Bronchial epithelial cell (primary cell): ENCODE measurements around the gene AFAP1L2. TPM values are rescaled to one million over a fixed set of nuclear protein-coding genes. Genes with fewer than 3 reads are reported as not detected.

Source experiments
- DNase-seq: peaks from one replicate; pipeline ENCODE4 v3.0.0-alpha.2; 2010; ENCODE audit warnings: low read depth
- FAIRE-seq: peaks from 2 replicates; lab custom pipeline; 2011; peaks lifted over from hg19 to GRCh38; lab: Jason Lieb, UNC
- H3K27me3 ChIP-seq: 2 replicates; pipeline ENCODE4 v1.5.1; 2011; ENCODE audit warnings: low read length; ENCODE audit not compliant: control insufficient read depth, insufficient read depth
- H3K36me3 ChIP-seq: 2 replicates; pipeline ENCODE4 v1.5.1; 2011; ENCODE audit warnings: low read length; ENCODE audit not compliant: control insufficient read depth, insufficient read depth
- H3K4me3 ChIP-seq: 2 replicates; pipeline ENCODE4 v1.5.1; 2011; ENCODE audit warnings: mild to moderate bottlenecking, low read depth, low read length, control low read depth
- total RNA-seq: library from RNA; depleted of rRNA; stranded (reverse); fragments of >200 nt; gene quantifications from 2 replicates; pipeline ENCODE4 v1.2.1, GENCODE V29; 2014
- TF ChIP-seq, protein P1 (sequence below): IDR thresholded peaks from 2 replicates; pipeline ENCODE4 v1.5.1; 2011; ENCODE audit warnings: mild to moderate bottlenecking, moderate library complexity, low read length, control low read depth, inconsistent platforms; ENCODE audit not compliant: insufficient read depth, severe bottlenecking

Gene AFAP1L2
- total RNA-seq, 1 donor from 2014 or later = 6.8 TPM

DNA sequence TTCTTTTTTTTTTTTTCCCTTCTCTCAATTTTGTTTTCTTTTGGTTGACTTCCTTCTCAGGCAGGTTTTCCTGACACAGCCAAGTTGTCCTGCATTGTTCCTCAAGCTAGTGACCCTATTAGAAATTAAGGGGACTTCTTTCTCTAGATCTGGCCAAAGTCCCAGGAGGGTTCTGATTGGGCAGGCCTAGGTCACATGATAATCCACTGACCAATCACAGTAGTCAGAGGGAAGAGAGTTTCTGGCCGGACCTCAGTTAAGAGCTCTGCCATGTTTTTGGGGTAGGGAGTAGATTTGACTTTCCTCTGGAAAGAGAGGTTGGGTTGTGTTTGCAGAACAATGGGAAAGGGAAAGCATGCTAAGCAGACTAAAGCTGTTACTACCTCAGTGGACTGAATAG lies 149.1 kb downstream of the AFAP1L2 start:
- H3K36me3 ChIP-seq = no peaks in the 10 kb centered on the region
- TF ChIP-seq, protein P1, sequence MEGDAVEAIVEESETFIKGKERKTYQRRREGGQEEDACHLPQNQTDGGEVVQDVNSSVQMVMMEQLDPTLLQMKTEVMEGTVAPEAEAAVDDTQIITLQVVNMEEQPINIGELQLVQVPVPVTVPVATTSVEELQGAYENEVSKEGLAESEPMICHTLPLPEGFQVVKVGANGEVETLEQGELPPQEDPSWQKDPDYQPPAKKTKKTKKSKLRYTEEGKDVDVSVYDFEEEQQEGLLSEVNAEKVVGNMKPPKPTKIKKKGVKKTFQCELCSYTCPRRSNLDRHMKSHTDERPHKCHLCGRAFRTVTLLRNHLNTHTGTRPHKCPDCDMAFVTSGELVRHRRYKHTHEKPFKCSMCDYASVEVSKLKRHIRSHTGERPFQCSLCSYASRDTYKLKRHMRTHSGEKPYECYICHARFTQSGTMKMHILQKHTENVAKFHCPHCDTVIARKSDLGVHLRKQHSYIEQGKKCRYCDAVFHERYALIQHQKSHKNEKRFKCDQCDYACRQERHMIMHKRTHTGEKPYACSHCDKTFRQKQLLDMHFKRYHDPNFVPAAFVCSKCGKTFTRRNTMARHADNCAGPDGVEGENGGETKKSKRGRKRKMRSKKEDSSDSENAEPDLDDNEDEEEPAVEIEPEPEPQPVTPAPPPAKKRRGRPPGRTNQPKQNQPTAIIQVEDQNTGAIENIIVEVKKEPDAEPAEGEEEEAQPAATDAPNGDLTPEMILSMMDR = no peak
- FAIRE-seq = no peak

DNA sequence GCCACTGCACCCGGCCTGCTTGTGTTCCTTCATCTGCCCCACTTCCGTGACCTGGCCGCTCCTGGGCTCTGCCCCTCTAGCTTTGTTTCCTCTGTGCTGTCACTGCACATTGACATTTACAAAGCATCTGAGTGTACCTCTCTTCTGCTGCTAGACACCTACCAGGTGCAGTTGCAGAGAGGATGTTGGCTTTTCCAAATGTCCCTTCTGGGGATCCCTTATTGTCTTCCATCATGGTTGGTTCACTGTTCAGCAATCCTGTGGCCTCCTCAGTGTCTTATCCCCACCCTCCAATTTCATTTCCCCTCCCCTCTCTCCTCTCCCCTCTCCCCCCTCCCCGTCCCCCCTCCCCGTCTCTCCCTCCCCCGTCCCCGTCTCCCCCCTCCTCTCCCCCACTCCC lies 151.4 kb downstream of the AFAP1L2 start:
- Histone ChIP-seq H3K36me3 (no peaks in the 10 kb centered on the region), H3K4me3 (no peak overlapping the region), H3K27me3 (no peaks in the 10 kb centered on the region)
- TF ChIP-seq, protein P1 = no peak
- FAIRE-seq = no peak
- no peak for DNase-seq

More for the DNA sequence above, 149.1 kb downstream of the AFAP1L2 start:
- Histone ChIP-seq H3K27me3 (no peaks in the 10 kb centered on the region), H3K4me3 (no peak overlapping the region)
- DNase-seq = no peak

DNA sequence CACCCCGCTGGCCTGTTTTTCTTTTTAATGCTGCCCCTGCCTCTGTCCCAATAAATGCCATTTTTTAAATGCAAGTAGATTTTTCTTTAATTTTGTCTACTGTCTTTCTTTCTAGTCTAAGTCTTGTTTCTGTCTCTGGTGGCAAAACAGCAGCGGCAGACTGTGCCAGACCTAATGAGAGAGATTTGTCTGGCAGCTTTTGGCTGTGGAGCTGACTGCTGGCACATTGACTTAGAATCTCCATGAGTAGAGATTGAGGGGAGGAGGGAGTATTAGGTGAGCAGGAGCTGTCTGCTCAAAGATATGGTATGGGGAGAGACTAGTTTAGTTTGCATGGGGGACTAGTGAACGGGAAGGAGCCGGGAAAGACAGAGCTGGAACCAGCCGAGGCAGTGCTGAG lies 152.2 kb downstream of the AFAP1L2 start:
- no peaks in the 10 kb centered on the region for H3K36me3 ChIP-seq
- FAIRE-seq (peak; percentile 7), DNase-seq (no peak)
- no peak overlapping the region for H3K4me3 ChIP-seq
- H3K27me3 ChIP-seq = no peaks in the 10 kb centered on the region
- TF ChIP-seq, protein P1 = no peak

DNA sequence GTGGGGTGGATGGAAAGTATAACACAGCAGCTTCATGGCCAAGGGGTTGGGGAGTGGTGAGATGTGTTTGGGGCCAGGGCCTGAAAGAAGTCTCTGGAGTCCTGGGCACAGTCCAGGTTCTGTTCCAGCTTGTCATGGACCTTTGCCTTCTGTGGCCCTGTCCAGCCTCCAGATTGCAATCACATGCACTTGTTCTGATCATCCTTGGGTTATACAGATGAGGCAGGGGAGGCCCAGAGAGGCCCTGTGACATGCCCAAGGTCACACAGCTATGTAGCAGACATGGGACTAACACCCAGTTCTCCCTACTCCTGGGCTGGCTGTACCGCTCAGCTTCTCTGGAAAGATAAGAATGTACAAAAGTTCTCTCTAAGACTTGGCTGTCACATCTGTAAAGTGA lies 153.6 kb downstream of the AFAP1L2 start:
- peak; percentile 7 for FAIRE-seq

DNA sequence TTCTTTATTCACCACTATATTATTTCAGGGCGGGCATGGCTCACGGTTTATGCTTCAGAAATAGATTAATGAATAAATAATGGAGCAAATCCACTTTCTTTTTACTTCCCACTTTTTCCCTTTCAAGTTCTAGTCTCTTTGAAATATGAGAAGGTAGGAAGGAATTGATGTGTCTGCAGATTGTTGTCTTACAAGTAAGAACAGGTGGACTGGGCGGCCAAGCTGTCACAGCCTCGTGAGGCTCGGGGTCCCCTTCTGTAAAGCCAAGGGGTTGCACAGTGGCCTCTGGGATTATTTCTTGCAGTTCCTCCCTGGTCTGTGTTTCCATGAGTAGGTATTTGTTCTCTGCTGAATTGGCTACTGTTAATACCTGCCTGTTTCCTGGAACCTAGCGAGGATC lies 154.1 kb downstream of the AFAP1L2 start:
- FAIRE-seq (no peak), DNase-seq (no peak)
- Histone ChIP-seq H3K36me3 (no peaks in the 10 kb centered on the region), H3K27me3 (no peaks in the 10 kb centered on the region), H3K4me3 (no peak overlapping the region)
- TF ChIP-seq, protein P1 = no peak

More for the DNA sequence above, 153.6 kb downstream of the AFAP1L2 start:
- H3K27me3 ChIP-seq = no peaks in the 10 kb centered on the region
- no peak for DNase-seq
- H3K4me3 ChIP-seq = no peak overlapping the region
- TF ChIP-seq, protein P1 = no peak
- no peaks in the 10 kb centered on the region for H3K36me3 ChIP-seq

DNA sequence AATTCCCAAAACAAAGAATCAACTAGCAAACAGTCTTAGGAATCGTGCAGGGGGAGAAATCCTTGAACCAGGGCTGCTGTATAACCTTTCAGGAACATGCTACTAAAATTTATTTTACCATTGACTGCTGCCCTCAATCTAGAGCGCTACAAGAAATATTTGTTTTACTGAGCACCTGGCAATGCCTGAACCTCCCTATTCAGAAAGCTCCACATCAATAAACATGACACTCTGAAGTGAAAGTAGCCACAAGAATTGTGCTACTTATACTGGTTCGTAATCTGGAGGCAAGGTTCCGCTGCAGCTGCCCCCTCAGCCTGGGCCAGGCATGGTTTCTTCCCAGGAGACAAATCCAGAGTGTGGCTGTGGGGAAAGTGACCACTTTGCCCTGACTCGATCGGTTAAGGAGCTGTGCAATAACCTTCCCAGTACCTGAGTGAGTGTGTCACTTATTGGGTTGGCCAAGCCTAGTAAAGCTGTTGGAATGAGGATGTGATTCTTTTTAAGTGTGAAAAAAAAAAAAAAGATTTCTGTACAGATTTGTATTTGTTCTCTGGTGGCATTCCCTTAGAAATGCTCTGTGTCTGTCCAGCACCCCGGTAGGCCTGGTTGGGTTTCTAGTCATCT lies 157.5 kb downstream of the AFAP1L2 start:
- Histone ChIP-seq H3K36me3 (no peaks in the 10 kb centered on the region), H3K27me3 (no peaks in the 10 kb centered on the region), H3K4me3 (no peak overlapping the region)
- FAIRE-seq = no peak
- TF ChIP-seq, protein P1 = no peak
- DNase-seq = peak; percentile 91
